ENCODE results near the gene C19orf67.

DNA sequence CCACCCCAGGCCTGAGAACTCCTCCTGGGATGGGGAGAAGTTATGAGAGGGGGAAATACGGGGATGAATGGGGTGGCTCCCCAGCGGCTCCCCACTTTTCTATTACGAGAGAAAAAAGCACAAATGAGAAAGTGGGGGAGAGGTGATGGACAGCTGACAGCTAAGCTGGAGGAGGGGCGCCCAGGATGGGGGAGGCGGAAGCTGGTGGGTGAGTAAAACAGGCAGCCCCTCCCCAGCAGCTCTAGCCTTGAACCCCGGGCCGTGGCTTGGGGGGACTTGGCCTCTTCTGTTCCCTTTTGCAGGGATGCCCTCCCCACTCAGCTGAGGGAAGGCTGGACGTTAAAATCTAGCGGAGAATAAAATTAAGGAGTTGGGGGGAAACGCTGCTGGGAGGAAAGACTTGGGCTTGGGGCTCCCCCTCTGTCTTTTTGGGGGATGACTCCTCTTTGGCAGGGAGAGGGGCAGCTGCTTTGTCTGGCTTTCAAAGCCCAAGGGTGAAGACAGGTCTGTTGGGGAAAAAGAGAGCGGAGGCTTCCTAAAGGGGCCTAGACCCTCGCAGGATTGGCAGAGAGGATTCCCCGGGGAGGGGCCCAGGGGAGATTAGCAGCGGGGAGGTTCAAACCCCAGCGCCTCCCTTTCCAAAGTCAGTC, 6.4 kb upstream of the C19orf67 start:
- TF ChIP-seq ZNF274 (IDR thresholded peaks at IDR 0.05; ENCODE audit: low read length) (no peak), ZNF274 (tag by site-specific recombination; IDR thresholded peaks at IDR 0.05; ENCODE audit: borderline replicate concordance) (no peak), TRIM28 (IDR thresholded peaks at IDR 0.05; ENCODE audit: borderline replicate concordance, low read length) (no peak), CTCF (tag by site-specific recombination; IDR thresholded peaks at IDR 0.05) (no peak), INSM2 (tag by site-specific recombination; IDR thresholded peaks at IDR 0.05) (no peak)
- TF ChIP-seq, protein P1, sequence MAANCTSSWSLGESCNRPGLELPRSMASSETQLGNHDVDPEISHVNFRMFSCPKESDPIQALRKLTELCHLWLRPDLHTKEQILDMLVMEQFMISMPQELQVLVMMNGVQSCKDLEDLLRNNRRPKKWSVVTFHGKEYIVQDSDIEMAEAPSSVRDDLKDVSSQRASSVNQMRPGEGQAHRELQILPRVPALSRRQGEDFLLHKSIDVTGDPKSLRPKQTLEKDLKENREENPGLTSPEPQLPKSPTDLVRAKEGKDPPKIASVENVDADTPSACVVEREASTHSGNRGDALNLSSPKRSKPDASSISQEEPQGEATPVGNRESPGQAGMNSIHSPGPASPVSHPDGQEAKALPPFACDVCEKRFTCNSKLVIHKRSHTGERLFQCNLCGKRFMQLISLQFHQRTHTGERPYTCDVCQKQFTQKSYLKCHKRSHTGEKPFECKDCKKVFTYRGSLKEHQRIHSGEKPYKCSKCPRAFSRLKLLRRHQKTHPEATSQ (tag by site-specific recombination; IDR thresholded peaks at IDR 0.05): no peak
